GM10248 (cell line): ENCODE data around the gene TK2.

Experiments
- CTCF ChIA-PET: fragments of 300-600 bp; sonication (Branson Sonifier 250); formaldehyde crosslinking; extraction: SDS; loops from one replicate; lab custom pipeline; 2021; ENCODE audit warnings: antibody characterized with exemption; lab: Yijun Ruan, JAX
- POLR2A ChIA-PET: fragments of 350-650 bp; sonication (Branson Sonifier 250); formaldehyde crosslinking; extraction: SDS; loops from one replicate; lab custom pipeline; 2020; ENCODE audit warnings: antibody characterized with exemption; lab: Yijun Ruan, JAX
- DNase-seq: peaks from one replicate; pipeline ENCODE4 v3.0.0; 2012; ENCODE audit errors: extremely low spot score
- TF ChIP-seq, protein P1 (sequence below): IDR thresholded peaks from 2 replicates; pipeline ENCODE4 v1.5.1; 2012; ENCODE audit warnings: mild to moderate bottlenecking, low read depth; ENCODE audit errors: extremely low read depth, missing control alignments, control extremely low read depth

The TK2 gene

DNA sequence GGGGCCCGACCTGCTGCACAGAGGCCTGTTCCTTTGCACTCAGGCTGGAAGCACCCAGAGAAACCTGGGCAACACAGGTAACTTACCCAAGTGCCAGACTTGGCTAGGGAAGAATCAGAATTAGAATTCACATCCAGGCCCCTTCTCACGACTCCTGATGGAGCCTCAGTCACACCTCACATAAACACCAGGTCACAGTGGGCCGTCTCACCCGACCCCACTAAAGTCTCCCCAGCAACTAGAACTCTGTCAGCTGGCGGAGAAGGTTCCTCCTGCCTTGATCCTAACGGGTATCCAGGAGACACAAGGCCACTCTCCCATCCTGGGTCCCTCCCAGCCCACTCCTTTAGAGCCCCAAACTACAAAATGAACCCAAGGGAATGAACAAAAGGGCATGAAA, 6.4 kb downstream of the TK2 start:
- ChIA-PET POLR2A (no interaction called here), CTCF (interaction anchor here (0.8 to 1.7 kb wide), 10 partner anchors 10 to 287 kb away, joined by 3 to 5 read pairs (median 4); partner anchors contain the start of gene NAE1)
- TF ChIP-seq, protein P1, sequence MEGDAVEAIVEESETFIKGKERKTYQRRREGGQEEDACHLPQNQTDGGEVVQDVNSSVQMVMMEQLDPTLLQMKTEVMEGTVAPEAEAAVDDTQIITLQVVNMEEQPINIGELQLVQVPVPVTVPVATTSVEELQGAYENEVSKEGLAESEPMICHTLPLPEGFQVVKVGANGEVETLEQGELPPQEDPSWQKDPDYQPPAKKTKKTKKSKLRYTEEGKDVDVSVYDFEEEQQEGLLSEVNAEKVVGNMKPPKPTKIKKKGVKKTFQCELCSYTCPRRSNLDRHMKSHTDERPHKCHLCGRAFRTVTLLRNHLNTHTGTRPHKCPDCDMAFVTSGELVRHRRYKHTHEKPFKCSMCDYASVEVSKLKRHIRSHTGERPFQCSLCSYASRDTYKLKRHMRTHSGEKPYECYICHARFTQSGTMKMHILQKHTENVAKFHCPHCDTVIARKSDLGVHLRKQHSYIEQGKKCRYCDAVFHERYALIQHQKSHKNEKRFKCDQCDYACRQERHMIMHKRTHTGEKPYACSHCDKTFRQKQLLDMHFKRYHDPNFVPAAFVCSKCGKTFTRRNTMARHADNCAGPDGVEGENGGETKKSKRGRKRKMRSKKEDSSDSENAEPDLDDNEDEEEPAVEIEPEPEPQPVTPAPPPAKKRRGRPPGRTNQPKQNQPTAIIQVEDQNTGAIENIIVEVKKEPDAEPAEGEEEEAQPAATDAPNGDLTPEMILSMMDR: no peak
- DNase-seq: no peak

DNA sequence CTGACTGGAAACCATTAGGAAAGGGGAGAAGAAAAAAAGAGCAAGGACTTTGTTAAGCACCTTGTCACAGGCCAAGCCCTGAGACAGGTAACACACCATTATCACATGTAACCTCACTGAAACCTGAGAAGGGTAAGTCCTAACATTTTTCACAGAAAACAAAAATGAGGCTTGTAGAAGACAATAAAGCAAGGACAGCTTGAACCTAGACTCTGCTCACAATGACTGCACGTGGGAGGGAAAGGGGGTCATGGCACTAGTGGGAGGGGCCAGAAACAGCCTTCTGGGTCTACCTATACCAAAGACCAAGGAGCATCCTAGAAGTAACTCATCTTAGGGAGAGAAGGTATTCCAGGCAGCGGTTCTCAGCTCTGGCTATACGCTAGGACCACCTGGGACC, 7.5 kb downstream of the TK2 start:
- DNase-seq: no peak
- POLR2A ChIA-PET: no interaction called here
- TF ChIP-seq, protein P1: no peak
- CTCF ChIA-PET: interaction anchor here (1.0 to 1.4 kb wide), 4 partner anchors 10 to 27 kb away, joined by 3 to 4 read pairs (median 4); no protein-coding TSS in a partner anchor

DNA sequence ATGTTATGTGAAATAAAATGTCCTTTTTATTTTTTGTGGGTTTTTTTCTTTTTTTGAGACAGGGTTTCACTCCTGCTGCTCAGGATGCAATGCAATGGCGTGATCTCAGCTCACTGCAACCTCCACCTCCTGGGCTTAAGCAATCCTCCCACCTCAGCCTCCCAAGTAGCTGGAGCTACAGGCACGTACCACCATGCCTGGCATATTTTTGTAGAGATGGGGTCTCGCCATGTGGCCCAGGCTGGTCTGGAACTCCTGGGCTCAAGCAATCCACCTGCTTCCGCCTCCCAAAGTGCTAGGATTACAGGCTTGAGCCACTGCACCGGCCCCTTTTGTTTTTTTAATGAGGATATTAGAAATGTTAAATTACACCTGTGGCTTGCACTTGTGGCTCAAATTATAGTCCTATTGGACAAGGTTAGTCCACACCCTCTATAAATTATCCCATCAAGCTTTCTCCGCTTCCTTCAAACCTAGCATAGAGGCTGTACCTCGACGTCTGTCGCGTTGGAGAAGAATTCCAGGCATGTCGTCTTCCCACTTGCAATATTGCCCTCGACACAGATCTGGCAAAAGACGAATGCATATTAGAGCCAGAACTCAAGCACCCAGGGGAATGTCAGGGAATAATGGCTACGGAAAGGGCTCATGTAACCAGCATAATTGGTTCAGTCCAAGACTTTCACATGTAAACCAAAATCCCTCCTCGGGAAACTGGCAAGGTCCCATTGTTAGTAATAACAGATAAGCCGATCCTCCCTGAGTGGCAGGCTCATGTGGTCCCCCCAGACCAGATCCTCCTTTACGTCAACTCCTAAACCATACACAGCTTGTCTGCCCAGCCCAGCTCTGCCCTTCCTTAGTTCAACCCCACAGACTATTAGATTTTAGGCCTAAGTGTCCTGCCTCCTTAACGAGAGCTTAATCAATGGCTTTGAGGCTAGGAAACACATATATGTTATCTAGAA, 8.2 kb downstream of the TK2 start:
- ChIA-PET POLR2A (no interaction called here), CTCF (interaction anchor here (1.0 to 1.3 kb wide), 3 partner anchors 26 to 67 kb away, joined by 3 read pairs; no protein-coding TSS in a partner anchor)
- DNase-seq: no peak
- TF ChIP-seq, protein P1: no peak

DNA sequence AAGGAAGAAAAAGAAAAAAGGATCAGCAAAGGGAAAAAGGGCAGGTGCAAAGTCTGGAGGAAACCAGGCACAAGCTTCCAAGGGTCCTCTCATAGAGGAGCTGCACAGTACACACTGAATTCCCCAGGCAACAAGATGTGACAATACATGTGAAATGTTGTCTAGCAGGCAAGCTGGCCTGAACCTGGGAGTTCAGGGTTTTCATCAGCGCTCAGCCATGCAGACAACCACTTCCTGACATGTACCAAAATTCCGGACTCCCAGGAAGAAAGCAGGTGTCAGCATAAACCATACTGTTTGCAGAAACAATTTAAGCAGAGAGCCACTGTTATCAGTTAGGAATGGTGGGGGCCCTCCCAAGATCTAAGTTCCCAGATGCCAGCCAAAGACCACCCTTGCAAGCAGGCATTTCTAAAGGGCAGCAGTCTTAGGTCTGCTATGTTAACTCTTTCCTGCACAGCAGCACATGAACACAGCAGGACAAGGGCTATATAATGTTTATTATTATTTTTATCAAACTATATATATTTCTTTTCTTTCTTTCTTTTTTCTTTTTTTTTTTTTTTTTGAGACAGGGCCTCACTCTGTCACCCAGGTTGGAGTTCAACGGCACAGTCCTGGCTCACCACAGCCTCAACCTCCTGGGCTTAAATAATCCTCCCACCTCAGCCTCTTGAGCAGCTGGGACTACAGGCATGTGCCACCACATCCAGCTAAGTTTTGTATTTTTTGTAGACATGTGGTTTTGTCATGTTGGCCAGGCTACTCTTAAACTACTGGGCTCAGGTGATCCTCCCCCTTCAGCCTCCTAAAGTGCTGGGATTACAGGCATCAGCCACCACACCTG, 10.1 kb downstream of the TK2 start:
- TF ChIP-seq, protein P1: no peak
- ChIA-PET CTCF (interaction anchor here (1.0 to 1.5 kb wide), 5 partner anchors 11 to 63 kb away, joined by 3 to 6 read pairs (median 4); partner anchors contain the start of gene CKLF), POLR2A (no interaction called here)
- no peak for DNase-seq

DNA sequence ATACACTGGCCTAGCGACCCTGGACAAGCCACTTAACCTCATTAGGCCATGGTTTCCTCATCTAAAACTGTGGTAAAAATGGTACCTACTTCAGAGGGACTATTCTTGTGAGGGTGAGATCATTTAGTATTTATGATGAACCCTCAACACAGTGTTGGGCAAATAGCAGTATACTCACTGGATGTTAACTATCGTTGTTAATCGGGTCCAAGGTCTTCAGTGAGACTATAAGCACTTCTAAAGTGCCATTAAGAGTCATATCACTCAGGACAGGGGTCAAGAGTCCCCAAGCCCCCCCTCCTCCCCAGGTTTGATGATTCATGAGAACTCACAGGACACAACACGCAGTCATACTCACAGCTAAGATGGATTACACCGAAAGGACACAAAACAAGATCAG, 11.0 kb downstream of the TK2 start:
- DNase-seq: no peak
- ChIA-PET POLR2A (no interaction called here), CTCF (interaction anchor here (1.0 to 1.5 kb wide), 4 partner anchors 12 to 14 kb away, joined by 3 to 6 read pairs (median 4); partner anchors contain the start of gene CKLF)
- TF ChIP-seq, protein P1: no peak

DNA sequence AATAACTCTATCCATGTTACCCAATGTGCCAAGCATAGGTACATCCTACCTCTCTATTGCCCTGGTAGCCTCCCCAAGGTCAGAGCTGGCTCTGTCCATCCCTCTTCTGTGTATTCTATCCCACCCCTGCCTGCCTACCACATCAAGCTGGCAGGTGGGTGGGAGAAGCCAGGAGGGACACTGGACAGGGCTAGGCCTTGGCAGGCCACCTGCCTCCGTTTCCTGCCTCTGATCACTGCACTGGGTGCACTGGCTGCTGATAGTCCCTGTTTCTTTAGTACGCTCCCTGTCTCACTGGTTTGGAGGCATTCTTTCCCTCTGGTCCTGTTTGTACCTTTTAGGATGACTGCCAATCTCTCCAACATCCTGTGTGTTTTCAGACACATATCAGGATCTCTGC, 12.7 kb downstream of the TK2 start:
- TF ChIP-seq, protein P1: no peak
- DNase-seq: no peak
- POLR2A ChIA-PET: no interaction called here
- CTCF ChIA-PET: interaction anchor here (1.5 to 2.0 kb wide), 2 partner anchors 11 kb away, joined by 4 to 5 read pairs; no protein-coding TSS in a partner anchor
